Testis (tissue), 3 donors: ENCODE results near the gene OVAAL. TPM values are rescaled to one million over a fixed set of nuclear protein-coding genes. Genes with fewer than 3 reads are reported as not detected.

ENCODE experiments used
- DNase-seq: peaks from one replicate; pipeline ENCODE4 v3.0.0-alpha.2; 2019
- H3K27ac ChIP-seq, 2 donors: fragments of 200-600 bp; sonication (generic); one replicate each; pipeline ENCODE4 v1.5.1; 2019
- H3K27me3 ChIP-seq: fragments of 200-600 bp; sonication (generic); one replicate; pipeline ENCODE4 v1.5.1; 2019
- H3K36me3 ChIP-seq: fragments of 200-600 bp; sonication (generic); one replicate; pipeline ENCODE4 v1.5.1; 2017; ENCODE audit warnings: low read depth; ENCODE audit errors: missing control alignments
- H3K4me1 ChIP-seq: fragments of 200-600 bp; sonication (generic); one replicate; pipeline ENCODE4 v1.5.1; 2019
- H3K4me3 ChIP-seq, 2 donors: fragments of 200-600 bp; sonication (generic); one replicate each; pipeline ENCODE4 v1.5.1; 2017 to 2019
- H3K9me3 ChIP-seq: fragments of 200-600 bp; sonication (generic); one replicate; pipeline ENCODE4 v1.5.1; 2017
- POLR2A ChIP-seq: fragments of 450-650 bp; IDR thresholded peaks from one replicate; pipeline ENCODE4 v1.6.1; 2017; ENCODE audit warnings: antibody characterized with exemption, mild to moderate bottlenecking, moderate library complexity
- WGBS, 2 donors: methylation state at CpG; one replicate each; pipeline ENCODE4 v1.1.5; 2018; 5-methylcytosine and 5-hydroxymethylcytosine counted together
- intact Hi-C: fragments of 100-400 bp; cut with DNase I; formaldehyde crosslinking; loops from one replicate; pipeline ENCODE4 v1.15.1; 2023; ENCODE audit warnings: low total_unique reads
- polyA plus RNA-seq: library from polyadenylated mRNA; stranded (reverse); fragments of 350-450 nt; fragmentation: Illumina TruSeq; extraction: RNeasy Lipid Tissue Mini Kit (QIAGEN cat#74804); gene quantifications from one replicate; pipeline ENCODE4 v1.2.3, GENCODE V29; 2014; ENCODE audit warnings: low read depth, low replicate concordance; ENCODE audit not compliant: insufficient read depth
- total RNA-seq, 2 donors: library from RNA; depleted of rRNA; stranded (reverse); fragments of >200 nt; gene quantifications; one replicate each; pipeline ENCODE4 v1.2.3, GENCODE V29; 2016
- TF ChIP-seq, protein P1 (sequence below), 3 experiments: fragments of 450-650 bp in 2 of 3; fragments of 200-600 bp in 1 of 3; sonication (generic) in 1 of 3; IDR thresholded peaks; one replicate each; pipeline ENCODE4 v1.5.1; 2016 to 2019; ENCODE audit warnings: antibody characterized with exemption in 3 of 3, mild to moderate bottlenecking in 2 of 3, moderate library complexity in 1 of 3

OVAAL gene
- total and polyA plus RNA-seq, 3 donors from 2014 or later = not detected

DNA sequence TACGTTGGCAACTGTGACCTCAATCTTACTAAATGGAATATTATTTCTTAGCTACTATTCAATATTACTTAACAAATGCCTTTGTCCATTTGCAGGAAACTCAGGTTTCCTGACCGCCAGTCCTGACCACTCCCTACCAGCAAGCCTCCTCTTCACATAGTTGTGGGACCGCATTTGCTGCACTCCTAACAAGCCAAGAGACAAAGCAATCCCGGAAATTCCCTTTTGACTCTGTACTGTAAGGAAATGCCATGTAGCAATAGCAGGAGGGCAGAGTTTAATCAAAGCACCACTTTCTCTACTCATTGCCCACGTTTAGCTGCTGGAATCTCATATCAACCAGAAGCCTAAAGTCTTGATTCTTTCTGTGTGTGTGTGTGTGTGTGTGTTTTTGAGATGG is 28.3 kb upstream of the OVAAL start:
- TF ChIP-seq POLR2A = no peak
- TF ChIP-seq, protein P1, sequence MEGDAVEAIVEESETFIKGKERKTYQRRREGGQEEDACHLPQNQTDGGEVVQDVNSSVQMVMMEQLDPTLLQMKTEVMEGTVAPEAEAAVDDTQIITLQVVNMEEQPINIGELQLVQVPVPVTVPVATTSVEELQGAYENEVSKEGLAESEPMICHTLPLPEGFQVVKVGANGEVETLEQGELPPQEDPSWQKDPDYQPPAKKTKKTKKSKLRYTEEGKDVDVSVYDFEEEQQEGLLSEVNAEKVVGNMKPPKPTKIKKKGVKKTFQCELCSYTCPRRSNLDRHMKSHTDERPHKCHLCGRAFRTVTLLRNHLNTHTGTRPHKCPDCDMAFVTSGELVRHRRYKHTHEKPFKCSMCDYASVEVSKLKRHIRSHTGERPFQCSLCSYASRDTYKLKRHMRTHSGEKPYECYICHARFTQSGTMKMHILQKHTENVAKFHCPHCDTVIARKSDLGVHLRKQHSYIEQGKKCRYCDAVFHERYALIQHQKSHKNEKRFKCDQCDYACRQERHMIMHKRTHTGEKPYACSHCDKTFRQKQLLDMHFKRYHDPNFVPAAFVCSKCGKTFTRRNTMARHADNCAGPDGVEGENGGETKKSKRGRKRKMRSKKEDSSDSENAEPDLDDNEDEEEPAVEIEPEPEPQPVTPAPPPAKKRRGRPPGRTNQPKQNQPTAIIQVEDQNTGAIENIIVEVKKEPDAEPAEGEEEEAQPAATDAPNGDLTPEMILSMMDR (IDR thresholded peaks at IDR 0.05) = no peak
- intact Hi-C loops = loop anchor here (10.0 kb wide), 1 partner anchor 324 kb away; no protein-coding TSS in a partner anchor
- H3K9me3 ChIP-seq = no peaks in the 10 kb centered on the region
- DNase-seq = no peak
- H3K36me3 ChIP-seq = no peaks in the 10 kb centered on the region
- H3K4me1 ChIP-seq = peaks cover 19% of the 10 kb centered on the region
- no peak overlapping the region for H3K4me3 ChIP-seq
- WGBS, 2 donors = 64 to 73% methylated on average over 5 of the region's 5 CpGs
- H3K27me3 ChIP-seq = no peaks in the 10 kb centered on the region
- no peak overlapping the region for H3K27ac ChIP-seq

DNA sequence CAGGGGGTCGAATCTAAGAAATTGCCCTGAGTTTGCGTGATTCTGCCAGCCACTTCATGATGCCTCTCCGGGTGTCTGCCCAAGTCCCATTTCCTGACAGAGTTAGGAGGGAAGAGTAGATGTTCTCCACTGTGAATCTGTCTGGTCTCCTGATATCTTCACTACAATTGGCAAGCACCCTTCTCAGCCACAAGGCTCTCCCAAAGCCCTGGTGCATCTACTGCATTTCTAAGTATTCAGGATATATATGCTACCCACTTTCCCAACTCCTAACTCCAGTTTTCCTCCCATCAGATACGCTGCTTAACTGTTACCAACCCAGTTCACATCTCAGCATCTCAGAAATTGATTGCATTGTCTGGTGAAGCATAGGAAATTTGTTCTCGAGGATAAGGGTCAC is 25.9 kb upstream of the OVAAL start:
- Histone ChIP-seq H3K9me3 (no peaks in the 10 kb centered on the region), H3K27me3 (no peaks in the 10 kb centered on the region), H3K4me1 (peaks cover 13% of the 10 kb centered on the region), H3K36me3 (no peaks in the 10 kb centered on the region), H3K4me3 (no peak overlapping the region), H3K27ac (no peak overlapping the region)
- TF ChIP-seq, protein P1 (IDR thresholded peaks at IDR 0.05) = no peak
- no peak for TF ChIP-seq POLR2A
- intact Hi-C loops = loop anchor here (10.0 kb wide), 1 partner anchor 322 kb away; no protein-coding TSS in a partner anchor
- WGBS, 2 donors = 91 to 93% methylated on average over 5 of the region's 5 CpGs
- no peak for DNase-seq

DNA sequence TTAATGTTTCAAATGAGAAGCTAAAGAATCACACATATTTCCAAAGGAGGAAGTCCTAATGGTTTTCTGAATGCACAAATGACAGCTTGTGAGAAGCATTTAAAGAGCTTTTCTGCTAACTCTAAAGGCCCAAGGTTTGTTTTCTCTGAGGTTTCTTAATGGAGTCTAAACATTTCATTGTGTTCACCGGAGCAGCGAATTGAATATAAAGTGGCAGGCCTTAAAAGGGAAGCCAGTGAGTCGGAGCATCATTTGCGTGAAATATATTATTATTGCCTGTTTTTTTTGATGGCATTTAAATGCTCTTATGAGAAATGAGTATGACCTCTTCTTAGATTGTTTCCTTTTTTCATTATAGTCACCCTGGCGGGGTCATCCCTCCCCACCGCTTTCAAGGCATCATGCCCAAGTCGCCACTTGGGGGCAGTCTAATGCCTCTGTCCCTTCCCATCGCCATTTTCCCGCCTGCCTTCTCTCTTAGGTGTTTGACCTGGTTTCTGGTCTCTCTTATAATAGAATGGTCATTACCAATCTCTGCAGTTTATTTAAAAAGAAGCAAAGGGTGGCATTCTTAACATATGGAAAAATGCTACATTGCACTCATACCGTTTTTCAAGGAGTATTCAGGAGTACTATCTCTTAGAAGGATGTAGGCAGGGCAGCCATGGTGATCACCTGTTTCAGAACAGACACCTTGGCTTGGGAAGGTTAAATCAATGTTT is 25.3 kb upstream of the OVAAL start:
- DNase-seq = peak; percentile 87
- H3K27ac ChIP-seq = no peak overlapping the region
- H3K4me1 ChIP-seq = peaks cover 8% of the 10 kb centered on the region
- no peaks in the 10 kb centered on the region for H3K36me3 ChIP-seq
- intact Hi-C loops = loop anchor here (10.0 kb wide), 1 partner anchor 321 kb away; no protein-coding TSS in a partner anchor
- no peak for TF ChIP-seq POLR2A
- TF ChIP-seq, protein P1 (IDR thresholded peaks at IDR 0.05) = peak; percentile 53 to 80 (median 68)
- no peaks in the 10 kb centered on the region for H3K27me3 ChIP-seq
- 58 to 61% methylated on average over 10 of the region's 10 CpGs for WGBS, 2 donors
- no peak overlapping the region for H3K4me3 ChIP-seq
- H3K9me3 ChIP-seq = no peaks in the 10 kb centered on the region

DNA sequence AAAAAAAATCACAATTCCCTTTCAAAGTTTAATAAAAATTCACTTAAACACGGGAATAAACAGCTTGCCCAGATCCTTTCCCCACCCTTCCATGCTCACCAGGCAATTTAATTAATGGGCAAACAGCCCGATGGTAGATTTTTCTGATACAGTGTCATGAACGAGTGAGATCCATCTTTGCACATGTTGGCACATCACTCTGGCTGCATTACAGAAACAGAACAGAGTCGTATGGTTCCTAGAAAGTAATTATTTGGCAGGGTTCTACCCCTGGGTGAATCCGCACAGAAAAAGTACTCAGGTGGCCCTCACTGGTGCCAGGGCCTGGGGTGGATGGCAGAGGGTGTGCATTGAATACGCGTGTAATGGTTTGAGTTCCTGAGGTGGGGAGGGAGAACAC is 24.6 kb upstream of the OVAAL start:
- H3K4me3 ChIP-seq = no peak overlapping the region
- no peak for TF ChIP-seq POLR2A
- TF ChIP-seq, protein P1 (IDR thresholded peaks at IDR 0.05) = no peak
- WGBS, 2 donors = 80 to 82% methylated on average over 7 of the region's 7 CpGs
- H3K9me3 ChIP-seq = no peaks in the 10 kb centered on the region
- intact Hi-C loops = loop anchor here (10.0 kb wide), 1 partner anchor 321 kb away; no protein-coding TSS in a partner anchor
- no peaks in the 10 kb centered on the region for H3K27me3 ChIP-seq
- H3K4me1 ChIP-seq = no peaks in the 10 kb centered on the region
- DNase-seq = no peak
- H3K27ac ChIP-seq = no peak overlapping the region
- H3K36me3 ChIP-seq = no peaks in the 10 kb centered on the region
